HepG2 (cell line): ENCODE measurements around the gene GPT2. TPM values are rescaled to one million over a fixed set of nuclear protein-coding genes. Genes with fewer than 3 reads are reported as not detected.
A peak's percentile ranks its signal among the peaks of the same experiment; 100 is the strongest.

ENCODE experiments used
- ATAC-seq: fragments of 200-7000 bp; cut with Tn5 transposase; 3 replicates; pipeline ENCODE4 v1.9.1; 2020; ENCODE audit warnings: mild to moderate bottlenecking, moderate library complexity
- BruUV-seq: library from RNA; stranded (reverse); fragments of 400-500 nt; replicated peaks from 2 replicates; lab custom pipeline; 2021; lab: Mats Ljungman, UMichigan
- CTCF ChIA-PET: fragments of 300-600 bp; formaldehyde crosslinking; extraction: SDS; loops from one replicate; lab custom pipeline; 2021; ENCODE audit warnings: low total read pairs, inconsistent platforms, low intra/inter-chr PET ratio; lab: Yijun Ruan, JAX
- POLR2A ChIA-PET: fragments of 350-600 bp; sonication (Branson Sonifier 250); formaldehyde crosslinking; loops from one replicate; lab custom pipeline; 2020; ENCODE audit warnings: antibody characterized with exemption, inconsistent platforms; lab: Yijun Ruan, JAX
- DNase-seq: peaks from one replicate; pipeline ENCODE4 v3.0.0-alpha.2; 2015; ENCODE audit warnings: low spot score
- FAIRE-seq: peaks from 3 replicates; lab custom pipeline; 2011; peaks lifted over from hg19 to GRCh38; lab: Jason Lieb, UNC
- H2AFZ ChIP-seq: one replicate; pipeline ENCODE4 v1.6.1; 2011; ENCODE audit warnings: low read length, inconsistent platforms
- H3K27ac ChIP-seq: fragments of 300-600 bp; 3 replicates; pipeline ENCODE4 v1.8.0; 2011; ENCODE audit warnings: mixed run types, mild to moderate bottlenecking, mixed read lengths, low read length, inconsistent platforms; ENCODE audit not compliant: insufficient read depth; ENCODE audit errors: extremely low read length
- H3K27me3 ChIP-seq, 2 experiments: fragments of 200-600 bp in 1 of 2; 2 replicates in 1 of 2; 3 replicates in 1 of 2; pipeline versions ENCODE4 v1.6.0 to v1.8.0; 2011; ENCODE audit warnings: low read length in 2 of 2, mild to moderate bottlenecking in 2 of 2, moderate library complexity in 2 of 2, inconsistent platforms in 1 of 2; ENCODE audit not compliant: insufficient read depth in 2 of 2, control insufficient read depth in 1 of 2
- H3K36me3 ChIP-seq, 2 experiments: fragments of 200-600 bp in 1 of 2; replicated peaks in 1 of 2; 2 replicates in 1 of 2; 3 replicates in 1 of 2; pipeline versions ENCODE4 v1.5.1 to v1.8.0; 2011; ENCODE audit warnings: low read length in 2 of 2, inconsistent platforms in 1 of 2; ENCODE audit not compliant: insufficient read depth in 2 of 2, control insufficient read depth in 1 of 2
- H3K4me1 ChIP-seq: 2 replicates; pipeline ENCODE4 v1.5.1; 2012; ENCODE audit warnings: low read length, inconsistent platforms; ENCODE audit not compliant: insufficient read depth
- H3K4me2 ChIP-seq: 2 replicates; pipeline ENCODE4 v1.6.0; 2011; ENCODE audit warnings: low read depth, low read length, inconsistent platforms
- H3K4me3 ChIP-seq, 3 experiments: fragments of 200-600 bp in 1 of 3; sonication (generic), shearing (Covaris generic) in 1 of 3; replicated peaks in 1 of 3; 2 replicates each; pipeline ENCODE4 v1.5.1; 2011 to 2016; ENCODE audit warnings: low read length in 3 of 3, inconsistent platforms in 2 of 3, low read depth in 2 of 3, mild to moderate bottlenecking in 2 of 3, control low read depth in 1 of 3, mixed read lengths in 1 of 3; ENCODE audit not compliant: insufficient read depth in 1 of 3
- H3K79me2 ChIP-seq: one replicate; pipeline ENCODE4 v1.6.1; 2011; ENCODE audit warnings: low read length, inconsistent platforms; ENCODE audit not compliant: insufficient read depth
- H3K9ac ChIP-seq: 2 replicates; pipeline ENCODE4 v1.6.0; 2011; ENCODE audit warnings: mild to moderate bottlenecking, low read depth, low read length, inconsistent platforms; ENCODE audit not compliant: insufficient read depth
- H3K9me3 ChIP-seq: 2 replicates; pipeline ENCODE4 v1.5.1; 2012; ENCODE audit warnings: mild to moderate bottlenecking, low read length
- H4K20me1 ChIP-seq: 2 replicates; pipeline ENCODE4 v1.6.0; 2011; ENCODE audit warnings: inconsistent platforms, mild to moderate bottlenecking, low read length, moderate library complexity; ENCODE audit not compliant: insufficient read depth
- CEBPZ ChIP-seq: IDR thresholded peaks from 2 replicates; pipeline ENCODE4 v1.6.1; 2012; ENCODE audit warnings: low read length, improper control_type of control experiment
- DMTF1 ChIP-seq: sonication (generic); formaldehyde crosslinking; IDR thresholded peaks from 2 replicates; pipeline ENCODE4 v1.4.0; 2020; ENCODE audit warnings: mild to moderate bottlenecking, missing genetic modification reagents
- GTF3A ChIP-seq: sonication (generic); formaldehyde crosslinking; conservative IDR thresholded peaks from 2 replicates; pipeline ENCODE4 v1.4.0; 2020; ENCODE audit warnings: mild to moderate bottlenecking, missing genetic modification reagents
- HNF1B ChIP-seq: sonication (generic); formaldehyde crosslinking; IDR thresholded peaks from 2 replicates; pipeline ENCODE4 v1.5.1; 2020; ENCODE audit warnings: mild to moderate bottlenecking, moderate library complexity, missing genetic modification reagents
- IRF2 ChIP-seq: IDR thresholded peaks from 2 replicates; pipeline ENCODE4 v1.6.1; 2018; ENCODE audit warnings: missing genetic modification reagents, missing compliant biosample characterization
- PHF20 ChIP-seq: sonication (generic); formaldehyde crosslinking; IDR thresholded peaks from 2 replicates; pipeline ENCODE4 v1.5.0; 2020; ENCODE audit warnings: mild to moderate bottlenecking, missing genetic modification reagents
- PHF21A ChIP-seq: sonication (generic); formaldehyde crosslinking; IDR thresholded peaks from 2 replicates; pipeline ENCODE4 v1.5.0; 2020; ENCODE audit warnings: mild to moderate bottlenecking, missing genetic modification reagents
- POGZ ChIP-seq: sonication (generic); formaldehyde crosslinking; IDR thresholded peaks from 2 replicates; pipeline ENCODE4 v1.4.0; 2020; ENCODE audit warnings: mild to moderate bottlenecking, missing genetic modification reagents
- SMAD3 ChIP-seq: sonication (generic); formaldehyde crosslinking; IDR thresholded peaks from 2 replicates; pipeline ENCODE4 v1.4.0; 2020; ENCODE audit warnings: missing genetic modification reagents
- TERF1 ChIP-seq: sonication (generic); formaldehyde crosslinking; IDR thresholded peaks from 2 replicates; pipeline ENCODE4 v1.8.0; 2022; ENCODE audit warnings: mild to moderate bottlenecking, missing genetic modification reagents, moderate library complexity
- ZFYVE20 ChIP-seq: sonication (generic); formaldehyde crosslinking; IDR thresholded peaks from 2 replicates; pipeline ENCODE4 v1.8.0; 2023; ENCODE audit warnings: low read depth, mild to moderate bottlenecking, moderate library complexity, missing genetic modification reagents, borderline replicate concordance
- ZNF557 ChIP-seq: sonication (generic); formaldehyde crosslinking; IDR thresholded peaks from 2 replicates; pipeline ENCODE4 v1.4.0; 2020; ENCODE audit warnings: missing genetic modification reagents
- ZNF773 ChIP-seq: sonication (generic); formaldehyde crosslinking; IDR thresholded peaks from 2 replicates; pipeline ENCODE4 v1.4.0; 2020; ENCODE audit warnings: missing genetic modification reagents, borderline replicate concordance
- ZNF839 ChIP-seq: sonication (generic); formaldehyde crosslinking; IDR thresholded peaks from 2 replicates; pipeline ENCODE4 v1.4.0; 2020; ENCODE audit warnings: missing genetic modification reagents, mild to moderate bottlenecking, borderline replicate concordance
- WGBS: methylation state at CpG from one replicate; pipeline ENCODE4 v1.1.6; 2017; ENCODE audit warnings: low lambda C conversion rate; 5-methylcytosine and 5-hydroxymethylcytosine counted together
- in situ Hi-C: cut with HindIII; loops from 2 replicates; pipeline ENCODE4 v1.10.0; 2017; ENCODE audit warnings: low pct_unique_long_range_greater_than_20kb; ENCODE audit not compliant: extremely low pct_ligation_motif_present
- intact Hi-C: fragments of 100-400 bp; cut with micrococcal nuclease; formaldehyde crosslinking; loops from one replicate; pipeline ENCODE4 v1.10.0; 2022; ENCODE audit not compliant: unreplicated experiment
- polyA plus RNA-seq, 8 experiments: library from polyadenylated mRNA; depleted of rRNA in 3 of 8; stranded (reverse) in 7 of 8; unstranded in 1 of 8; fragments of >200 nt; fragmentation: Illumina TruSeq in 4 of 8; extraction: Trizol in 4 of 8; gene quantifications; 2 replicates each; pipeline versions ENCODE4 v1.2.1 to v1.2.3, GENCODE V29; 2011 to 2016; ENCODE audit warnings: low read depth in 4 of 8, missing spikeins in 1 of 8, mixed read lengths in 1 of 8; ENCODE audit not compliant: insufficient read depth in 1 of 8
- total RNA-seq, 5 experiments: library from RNA; depleted of rRNA; stranded (reverse); fragments of >200 nt; fragmentation: Illumina TruSeq; extraction: Trizol; gene quantifications; 2 replicates each; pipeline ENCODE4 v1.2.3, GENCODE V29; 2016; ENCODE audit warnings: low read depth in 1 of 5

GPT2 gene
- total and polyA plus RNA-seq, 2 of the 13 experiments (the other 11 are each of a cell fraction or from before 2014, with no cell fraction given): 138 to 267 TPM

- no TSS peak for BruUV-seq
- FAIRE-seq: peak; percentile 90
- Histone ChIP-seq H3K27ac (peak overlapping the region; percentile 95), H3K4me1 (peaks cover 80% of the 10 kb centered on the region), H2AFZ (no peak overlapping the region), H3K9me3 (no peaks in the 10 kb centered on the region), H3K27me3 (no peaks in the 10 kb centered on the region; a peak in 1 of 5 replicates), H3K4me3 (peak overlapping the region; percentile 49 to 99 (median 60)), H3K9ac (peak overlapping the region; percentile 93), H3K79me2 (peaks cover 32% of the 10 kb centered on the region), H3K36me3 (peaks cover 0 to 12% of the 10 kb centered on the region in 2 experiments; a peak in 3 of 5 replicates), H4K20me1 (peaks cover 15% of the 10 kb centered on the region), H3K4me2 (peak overlapping the region; percentile 97)
- intact Hi-C loops: loop anchor here (2.0 kb wide), 1 partner anchor 14 kb away; no protein-coding TSS in a partner anchor
- WGBS: 1% methylated on average over 9 of the region's 9 CpGs
- ChIA-PET CTCF (no interaction called here), POLR2A (interaction anchor here (0.6 to 11.8 kb wide), 13 partner anchors 9 to 1361 kb away, joined by 3 to 306 read pairs (median 8); no protein-coding TSS in a partner anchor)
- peak; percentile 10 for ATAC-seq
- peak; percentile 96 for DNase-seq
- in situ Hi-C loops: no loop called here
- TF ChIP-seq ZFYVE20 (CRISPR knock-in tag) (no peak), PHF20 (CRISPR knock-in tag) (no peak), PHF21A (CRISPR knock-in tag) (no peak; the same call in 1 of the 2 replicates), CEBPZ (no peak), ZNF839 (CRISPR knock-in tag) (no peak), IRF2 (peak; percentile 98), TERF1 (no peak), GTF3A (CRISPR knock-in tag) (0 out of 2 replicates have a peak, but pooled peaks have one; percentile 45), ZNF773 (no peak), ZNF557 (CRISPR knock-in tag) (0 out of 2 replicates have a peak, but pooled peaks have one; percentile 65), SMAD3 (peak; percentile 98; the same call in 1 of the 2 replicates), POGZ (CRISPR knock-in tag) (peak; percentile 74; the same call in 1 of the 2 replicates), DMTF1 (CRISPR knock-in tag) (no peak), HNF1B (CRISPR knock-in tag) (peak; percentile 97)
These were observed 1.7 kb upstream of the GPT2 start for GRCh38 chr16:46882304-46882939.
